ENCODE results near the gene BGLAP.

The BGLAP gene

DNA sequence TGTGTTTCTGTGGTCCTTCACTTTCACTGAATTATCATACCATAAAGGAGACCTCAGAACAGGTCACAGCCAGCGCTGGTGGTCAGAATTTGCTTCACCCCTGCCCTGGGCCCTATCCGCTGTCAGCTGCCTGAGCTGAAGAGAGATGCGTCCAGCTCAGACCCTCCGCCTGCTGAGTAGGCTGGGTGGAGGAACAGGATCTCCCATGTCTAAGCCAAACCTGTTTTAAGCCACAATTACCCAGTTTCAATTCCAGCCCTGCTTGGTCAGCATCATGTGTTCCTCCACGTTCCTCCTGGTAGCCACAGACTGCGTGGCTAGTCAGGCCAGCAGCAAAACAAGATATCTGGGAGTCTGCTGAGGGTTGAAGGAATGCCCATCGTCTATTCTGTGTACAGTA, 13.5 kb upstream of the BGLAP start:
- no peak for DNase-seq

DNA sequence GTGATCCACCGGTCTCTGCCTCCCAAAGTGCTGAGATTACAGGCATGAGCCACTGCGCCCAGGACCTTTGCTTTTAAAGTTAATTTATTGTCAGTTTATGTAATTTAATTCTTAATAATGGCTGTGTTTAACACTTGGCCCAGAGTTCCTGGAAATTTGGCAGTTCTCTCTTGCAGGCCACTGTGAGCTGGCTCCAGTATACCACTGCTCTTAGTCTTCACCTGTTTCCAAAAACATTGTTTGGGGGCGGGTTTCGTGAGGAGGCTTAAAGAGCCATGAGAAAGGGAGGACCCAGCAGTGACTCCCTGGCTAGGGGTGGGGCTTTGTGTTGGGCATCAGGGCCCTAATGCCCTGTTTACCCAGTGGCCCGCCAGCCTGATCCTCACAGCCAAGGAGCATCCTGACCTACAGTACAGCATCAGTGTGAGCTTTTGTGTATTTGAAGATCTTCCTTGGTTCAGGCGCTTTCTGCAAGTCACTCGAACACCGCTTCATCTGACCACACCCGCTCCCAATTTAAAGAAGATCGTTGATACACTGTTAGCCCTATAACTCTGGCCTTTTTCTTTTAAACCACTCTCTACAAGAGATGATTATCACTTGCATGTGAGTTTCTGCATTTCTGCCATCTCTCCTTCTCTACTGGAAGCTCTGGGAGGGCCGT, 12.0 kb upstream of the BGLAP start:
- no peak for DNase-seq

- no peak for DNase-seq
Measured at GRCh38 chr1:156230473-156230837, 11.5 kb upstream of the BGLAP start.

DNA sequence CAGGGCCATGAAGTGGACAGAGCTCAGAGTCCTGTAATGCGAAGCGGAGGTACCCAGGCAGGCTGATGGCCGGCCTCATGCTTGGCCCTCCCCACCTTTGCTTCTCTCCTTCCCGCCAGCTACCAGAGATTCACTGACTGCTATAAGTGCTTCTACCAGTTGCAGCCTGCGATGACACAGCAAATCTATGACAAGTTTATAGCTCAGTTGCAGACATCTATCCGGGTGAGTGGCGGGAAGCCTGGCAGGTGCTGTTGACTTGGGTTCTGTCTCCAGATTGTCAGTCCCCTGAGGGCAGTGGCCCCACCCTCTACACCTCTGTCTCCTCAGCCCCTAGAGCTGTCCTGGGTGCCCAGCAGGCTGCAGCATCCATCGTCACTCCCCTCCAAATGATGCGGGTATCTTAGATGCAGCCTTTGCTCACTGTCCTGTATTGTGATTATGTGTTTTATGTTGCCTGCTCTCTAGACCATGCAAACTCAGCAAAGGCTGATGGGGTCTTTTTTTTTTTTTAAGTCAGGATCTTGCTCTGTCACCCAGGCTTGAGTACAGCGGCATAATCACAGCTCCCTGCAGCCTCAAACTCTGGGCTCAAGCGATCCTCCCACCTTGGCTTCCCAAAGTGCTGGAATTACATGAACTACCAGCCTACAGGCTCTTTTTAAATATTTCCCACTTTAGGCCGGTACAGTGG, 9.6 kb upstream of the BGLAP start:
- DNase-seq: no peak

- DNase-seq: no peak
Measured at GRCh38 chr1:156233426-156234127, 8.4 kb upstream of the BGLAP start.

GRCh38 chr1:156236164-156236563, 5.8 kb upstream of the BGLAP start:
- no peak for DNase-seq

DNA sequence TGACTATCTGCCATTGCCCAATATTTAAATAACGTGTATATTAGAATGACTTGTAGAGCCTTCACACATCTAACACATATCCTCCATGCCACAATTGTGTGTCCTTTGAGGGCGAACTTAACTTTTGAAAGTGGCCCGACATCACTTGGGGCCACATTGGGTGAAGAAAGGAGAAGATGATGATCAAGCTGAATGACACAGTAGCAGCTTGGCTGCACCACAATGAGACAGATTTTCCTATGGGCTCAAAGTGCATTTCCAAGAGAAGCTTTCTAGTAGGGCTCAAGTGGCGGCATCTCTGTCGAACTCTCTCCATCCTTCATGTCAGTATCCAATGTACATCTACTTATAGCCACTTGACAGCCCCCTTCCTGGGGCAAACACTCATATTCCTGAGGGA, 3.7 kb upstream of the BGLAP start:
- DNase-seq: no peak

GRCh38 chr1:156241311-156241811, 623 bp upstream of the BGLAP start:
- no peak for DNase-seq

- no peak for DNase-seq
Measured at GRCh38 chr1:156242738-156243137, 754 bp downstream of the BGLAP start.

DNA sequence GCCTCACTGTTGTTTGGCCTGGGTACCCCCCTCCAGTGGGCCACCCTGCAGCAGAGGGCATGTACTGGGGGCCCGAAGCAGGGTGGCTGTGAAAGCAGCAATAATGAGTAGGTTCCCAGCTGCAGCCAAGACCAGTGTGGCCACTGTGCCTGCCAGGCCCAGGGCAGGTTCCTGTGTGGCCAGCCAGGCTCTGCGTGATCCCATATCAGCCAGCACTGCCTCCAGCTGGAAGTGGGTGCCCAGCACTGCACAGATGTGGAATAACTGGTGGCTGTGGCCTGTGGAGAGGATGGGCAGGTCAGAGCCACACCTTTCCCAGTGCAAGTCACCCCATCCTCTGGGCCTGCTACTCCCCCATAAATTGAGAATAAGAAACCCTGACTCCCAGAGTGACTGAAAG, 2.1 kb downstream of the BGLAP start:
- no peak for DNase-seq

DNA sequence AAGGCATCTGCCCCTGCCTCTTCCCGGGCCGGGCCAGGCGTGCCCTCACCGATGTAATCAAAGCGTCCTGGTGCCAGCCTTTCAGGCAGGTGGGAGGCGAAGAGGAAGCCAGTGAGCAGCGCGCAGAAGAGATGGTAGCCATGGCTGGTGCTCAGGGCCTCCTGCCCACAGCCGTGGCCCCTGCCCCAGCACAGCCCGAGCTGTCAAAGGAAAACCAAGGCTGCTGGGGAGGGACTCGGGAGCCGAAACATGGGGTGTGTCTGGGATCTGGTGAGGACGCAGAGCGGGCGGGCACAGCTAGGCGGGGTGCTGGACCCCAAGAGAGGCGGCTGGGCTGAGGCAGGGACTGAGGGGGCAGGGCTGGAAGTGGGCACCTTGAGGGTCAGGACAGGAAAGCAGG, 2.7 kb downstream of the BGLAP start:
- no peak for DNase-seq

GRCh38 chr1:156245451-156246232, 3.7 kb downstream of the BGLAP start:
- DNase-seq: peak; percentile 19

DNA sequence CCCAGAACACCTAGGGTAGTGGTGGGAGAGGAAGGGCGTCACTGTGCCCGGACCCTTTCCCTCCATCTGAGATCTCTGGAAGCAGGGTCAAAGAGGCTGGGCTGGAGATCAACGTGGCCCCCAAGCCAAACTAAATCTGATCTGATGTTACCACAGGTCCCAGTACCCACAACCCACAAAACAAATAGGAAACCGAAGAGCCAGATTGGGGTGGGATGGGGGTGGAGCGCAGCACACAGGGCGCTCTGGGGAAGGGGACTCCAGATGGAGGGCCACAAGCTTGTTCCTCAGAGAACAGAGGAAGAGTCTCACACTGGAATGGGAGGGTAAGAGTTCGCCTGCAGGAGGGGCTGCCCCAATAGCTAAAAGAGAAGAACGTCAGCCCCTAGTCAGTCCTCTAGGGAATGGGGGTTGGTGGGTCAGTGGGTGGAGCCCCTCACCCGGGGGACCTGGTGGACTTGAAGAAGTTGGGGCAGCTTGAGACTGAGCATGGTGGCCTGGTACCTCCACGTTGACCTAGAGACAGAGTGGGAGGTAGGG, 4.3 kb downstream of the BGLAP start:
- DNase-seq: no peak

DNA sequence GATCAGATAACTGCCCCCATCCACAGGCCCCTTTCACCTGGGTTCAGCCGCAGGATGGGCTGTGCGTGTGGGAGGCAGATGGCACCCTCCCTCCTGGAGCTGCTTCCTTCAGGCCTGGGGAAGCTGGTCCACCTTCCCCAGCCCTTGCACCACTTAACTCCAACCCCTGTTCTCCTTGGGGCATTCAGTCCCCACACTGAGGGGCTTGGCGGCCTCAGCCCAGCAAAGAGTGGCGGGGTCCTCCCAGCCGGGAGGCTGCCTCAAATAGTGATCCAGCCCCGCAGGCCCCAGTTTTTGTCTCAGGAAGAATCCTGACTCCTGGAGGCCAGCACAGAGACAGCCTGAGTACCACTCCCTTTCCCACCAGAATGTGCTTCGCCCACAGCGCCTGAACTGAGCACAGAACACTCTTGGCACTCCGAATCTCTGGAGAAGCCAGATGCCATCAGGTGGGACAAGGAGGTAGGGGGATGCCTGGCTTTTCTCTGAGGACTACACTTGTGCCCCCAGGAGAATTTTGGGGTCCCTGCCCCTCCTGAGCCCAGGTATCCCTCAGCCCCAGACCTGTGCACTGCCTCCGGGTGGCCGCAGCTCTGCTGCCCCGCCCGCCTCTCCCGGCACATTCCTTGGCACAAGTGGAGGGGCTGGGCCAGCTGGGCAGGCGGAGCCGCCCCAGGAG, 4.9 kb downstream of the BGLAP start:
- no peak for DNase-seq

DNA sequence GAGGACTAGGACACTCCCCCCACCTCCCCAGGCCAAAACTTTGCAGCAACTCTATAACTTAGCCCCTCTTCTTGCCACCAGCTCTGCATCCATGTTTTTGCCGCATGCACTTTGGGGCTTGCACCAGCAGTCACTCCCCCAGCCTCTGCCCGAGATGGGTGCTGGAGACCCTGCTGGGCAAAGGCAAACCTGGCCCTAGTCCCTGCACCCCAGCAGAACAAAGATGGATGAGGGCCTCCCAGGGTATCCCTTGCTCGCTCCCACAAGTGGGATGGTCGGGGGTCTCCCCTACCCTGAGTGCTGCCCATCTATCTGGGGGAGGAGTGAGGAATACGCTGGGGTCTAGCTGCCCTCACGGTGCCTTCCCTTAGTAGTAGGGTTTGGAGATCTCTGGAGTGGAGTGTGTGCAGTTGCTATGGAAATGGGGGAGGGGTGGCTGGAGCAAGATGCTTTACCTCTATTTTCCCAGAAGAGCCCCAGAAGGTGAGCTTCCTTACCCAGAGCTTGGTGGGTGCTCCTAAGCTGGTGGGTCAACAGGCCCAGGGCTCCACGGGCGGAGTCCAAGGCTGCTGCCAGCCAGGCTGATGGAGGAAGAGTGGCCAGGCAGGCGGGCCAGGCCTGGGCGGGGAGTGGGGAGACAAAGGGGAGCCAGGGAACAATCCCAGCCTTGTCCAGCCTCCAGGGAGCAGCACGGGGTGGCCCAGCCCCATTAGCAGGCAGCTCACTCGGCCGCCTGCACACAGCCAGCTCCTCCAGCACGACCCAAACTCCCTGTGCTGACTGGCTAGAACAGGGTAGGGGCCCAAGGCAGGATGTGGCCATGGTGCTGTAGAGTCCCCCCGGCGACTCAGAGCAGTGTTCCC, 5.7 kb downstream of the BGLAP start, which contains the start of gene PAQR6:
PAQR6 (minus strand) TSS at position 597 of the 863 bp plus-strand sequence. CDS start 1,325 bp downstream, outside the sequence.
- no peak for DNase-seq

GRCh38 chr1:156248323-156248683, 6.3 kb downstream of the BGLAP start:
- no peak for DNase-seq

DNA sequence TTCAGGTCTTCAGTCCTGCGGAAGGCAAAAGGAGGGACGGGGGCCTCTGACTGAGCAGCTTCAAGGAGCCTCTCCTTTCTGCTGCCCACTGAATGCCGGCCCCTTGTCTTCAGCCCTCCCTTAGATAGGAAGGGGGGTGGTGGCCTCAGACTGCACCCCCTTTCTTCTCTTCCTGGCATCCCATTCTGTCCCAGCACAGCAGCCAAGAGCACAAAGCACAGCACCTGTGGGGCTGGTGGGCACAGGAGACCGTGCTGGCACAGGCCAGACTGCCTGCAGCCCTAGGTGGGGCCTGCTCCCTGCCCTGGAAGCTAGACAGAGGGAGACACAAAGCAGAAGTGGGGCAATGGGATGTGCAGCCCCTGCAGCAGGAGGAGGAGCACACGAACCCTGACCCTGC, 7.6 kb downstream of the BGLAP start:
- no peak for DNase-seq

GRCh38 chr1:156251527-156251926, 9.5 kb downstream of the BGLAP start:
- DNase-seq: no peak

DNA sequence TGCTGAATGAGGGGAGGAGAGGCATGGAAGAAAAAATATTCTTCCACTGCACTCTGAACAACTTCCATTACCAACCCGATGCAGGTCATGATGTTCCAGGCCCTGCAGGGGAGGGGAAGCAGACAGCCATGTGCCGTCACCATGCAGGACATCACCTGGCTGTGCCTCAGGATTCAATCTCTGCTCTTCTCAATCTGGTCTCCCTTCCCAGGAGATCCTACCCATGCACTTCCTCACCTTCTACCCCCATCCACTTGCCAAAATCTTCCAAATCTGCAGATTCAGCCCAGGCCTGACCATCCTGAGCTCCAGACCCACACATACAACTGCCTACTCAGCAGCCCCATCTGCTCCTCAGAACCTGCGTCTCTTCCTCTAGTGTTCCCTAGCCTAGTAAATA, 11.7 kb downstream of the BGLAP start:
- no peak for DNase-seq

DNA sequence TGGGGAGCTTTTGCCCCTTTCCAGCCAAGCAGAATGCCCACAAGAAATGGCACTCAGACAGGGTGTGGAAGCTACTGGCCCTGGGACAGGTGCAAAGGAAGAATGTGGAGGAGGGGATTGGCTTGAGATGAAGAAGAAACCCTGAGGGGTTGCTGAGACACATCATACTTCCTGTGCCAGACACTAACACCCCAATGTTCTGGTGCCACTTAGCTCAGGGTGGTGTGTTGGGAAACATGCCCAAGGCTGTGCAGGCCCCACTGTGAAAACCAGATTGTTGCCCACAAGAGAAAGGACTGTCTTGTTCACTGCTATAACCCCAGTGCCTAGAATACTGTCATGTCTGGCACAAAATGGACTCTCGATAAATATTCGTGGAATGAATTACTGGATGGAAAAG, 15.7 kb downstream of the BGLAP start:
- no peak for DNase-seq

DNA sequence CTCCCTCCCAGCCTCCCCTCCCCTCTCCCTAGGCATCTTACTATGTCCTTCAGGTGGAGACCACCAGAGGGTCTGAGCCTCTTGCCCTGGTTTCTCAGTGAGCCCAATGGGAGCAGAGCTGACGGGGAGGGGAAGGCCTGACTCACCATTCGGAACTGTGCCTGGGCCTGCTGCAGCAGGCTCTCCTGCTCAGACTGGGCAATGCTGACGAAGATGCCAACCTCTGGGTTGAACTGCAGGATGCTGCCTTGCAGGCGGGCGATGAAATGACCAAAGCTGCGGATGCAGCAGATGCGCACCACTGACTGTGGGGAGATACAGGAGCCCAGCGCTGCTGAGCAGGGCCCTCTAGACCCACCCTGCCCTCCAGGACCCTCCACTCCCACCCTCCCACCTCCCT, 16.9 kb downstream of the BGLAP start:
- no peak for DNase-seq
